Prostate gland (tissue), 2 donors: ENCODE results near the gene BPIFA2. TPM values are rescaled to one million over a fixed set of nuclear protein-coding genes. Genes with fewer than 3 reads are reported as not detected.
"Not testable (repeated sequence)": the region's sequence is repeated elsewhere in the genome, so short reads cannot be mapped to it uniquely, and the experiment has no call there.

ENCODE experiments used
- DNase-seq: peaks from one replicate; pipeline ENCODE4 v3.0.0-alpha.2; 2019; ENCODE audit warnings: low spot score
- H3K27ac ChIP-seq, 2 donors: fragments of 200-600 bp; sonication (generic); 2 replicates each; pipeline ENCODE4 v1.5.1; 2017 to 2019
- H3K27me3 ChIP-seq: fragments of 200-600 bp; sonication (generic); replicated peaks from 2 replicates; pipeline ENCODE4 v1.5.1; 2019; ENCODE audit not compliant: insufficient read depth
- H3K36me3 ChIP-seq, 2 donors: fragments of 200-600 bp; sonication (generic); 1 replicate in 1 of 2; 2 replicates in 1 of 2; pipeline versions ENCODE4 v1.5.1 to v1.8.1; 2017 to 2019
- H3K4me1 ChIP-seq: fragments of 200-600 bp; sonication (generic); replicated peaks from 2 replicates; pipeline ENCODE4 v1.5.1; 2019
- H3K4me3 ChIP-seq, 2 donors: fragments of 200-600 bp; sonication (generic); 2 replicates each; pipeline ENCODE4 v1.5.1; 2017 to 2019
- H3K9me3 ChIP-seq: fragments of 200-600 bp; sonication (generic); 2 replicates; pipeline ENCODE4 v1.5.1; 2017
- CTCF ChIP-seq, 4 experiments: fragments of 200-600 bp in 2 of 4; fragments of 450-650 bp in 2 of 4; sonication (generic) in 2 of 4; IDR thresholded peaks; 1 replicate in 3 of 4; 2 replicates in 1 of 4; pipeline ENCODE4 v1.5.1; 2016 to 2019; ENCODE audit warnings: antibody characterized with exemption in 4 of 4, mild to moderate bottlenecking in 2 of 4, moderate library complexity in 2 of 4
- POLR2A ChIP-seq: fragments of 450-650 bp; IDR thresholded peaks from one replicate; pipeline ENCODE4 v1.6.1; 2016; ENCODE audit warnings: antibody characterized with exemption, mild to moderate bottlenecking
- POLR2AphosphoS5 ChIP-seq: sonication (generic); formaldehyde crosslinking; IDR thresholded peaks from one replicate; pipeline ENCODE4 v1.6.1; 2017; ENCODE audit warnings: antibody characterized with exemption
- WGBS: methylation state at CpG from one replicate; pipeline ENCODE4 v1.1.5; 2018; 5-methylcytosine and 5-hydroxymethylcytosine counted together
- intact Hi-C: fragments of 100-400 bp; cut with DNase I; formaldehyde crosslinking; loops from one replicate; pipeline ENCODE4 v1.14.2; 2022
- total RNA-seq, 2 donors: library from RNA; depleted of rRNA; stranded (reverse); fragments of >200 nt; gene quantifications; one replicate each; pipeline ENCODE4 v1.1.0, GENCODE V29; 2016

BPIFA2 gene
- total RNA-seq, 2 donors from 2014 or later, result not detected

GRCh38 chr20:33178726-33179125 is 10.8 kb downstream of the BPIFA2 start:
- H3K4me1 ChIP-seq, result no peaks in the 10 kb centered on the region
- H3K36me3 ChIP-seq, result no peaks in the 10 kb centered on the region
- no peak for DNase-seq
- TF ChIP-seq CTCF (IDR thresholded peaks at IDR 0.05) (no peak), POLR2A (no peak), POLR2AphosphoS5 (no peak)
- no peaks in the 10 kb centered on the region for H3K9me3 ChIP-seq
- 56% methylated on average over 6 of the region's 6 CpGs for WGBS
- no peak overlapping the region for H3K4me3 ChIP-seq
- intact Hi-C loops, result no loop called here
- no peaks in the 10 kb centered on the region for H3K27me3 ChIP-seq
- H3K27ac ChIP-seq, result no peak overlapping the region

GRCh38 chr20:33180169-33180568 is 12.2 kb downstream of the BPIFA2 start:
- Histone ChIP-seq H3K36me3 (no peaks in the 10 kb centered on the region), H3K27ac (no peak overlapping the region), H3K4me3 (no peak overlapping the region), H3K9me3 (no peaks in the 10 kb centered on the region), H3K4me1 (no peaks in the 10 kb centered on the region), H3K27me3 (no peaks in the 10 kb centered on the region)
- TF ChIP-seq POLR2AphosphoS5, result no peak
- no peak for TF ChIP-seq POLR2A
- no peak for TF ChIP-seq CTCF (IDR thresholded peaks at IDR 0.05)
- DNase-seq, result no peak
- intact Hi-C loops, result no loop called here
- WGBS, result 86% methylated on average over 5 of the region's 5 CpGs

- intact Hi-C loops, result no loop called here
- H3K27me3 ChIP-seq, result no peaks in the 10 kb centered on the region
- H3K27ac ChIP-seq, result no peak overlapping the region
- no peaks in the 10 kb centered on the region for H3K9me3 ChIP-seq
- TF ChIP-seq CTCF (IDR thresholded peaks at IDR 0.05) (no peak), POLR2AphosphoS5 (no peak), POLR2A (no peak)
- no peak for DNase-seq
- H3K4me3 ChIP-seq, result no peak overlapping the region
- H3K4me1 ChIP-seq, result no peaks in the 10 kb centered on the region
- WGBS, result 88% methylated on average over 1 of the region's 1 CpG
- H3K36me3 ChIP-seq, result no peaks in the 10 kb centered on the region
Observed at GRCh38 chr20:33181482-33182093, 13.6 kb downstream of the BPIFA2 start.

- no peak for TF ChIP-seq POLR2A
- TF ChIP-seq CTCF (IDR thresholded peaks at IDR 0.05), result no peak
- TF ChIP-seq POLR2AphosphoS5, result no peak
- no peak overlapping the region for H3K27ac ChIP-seq
- 84% methylated on average over 2 of the region's 2 CpGs for WGBS
- no peaks in the 10 kb centered on the region for H3K27me3 ChIP-seq
- intact Hi-C loops, result no loop called here
- no peak for DNase-seq
- no peak overlapping the region for H3K4me3 ChIP-seq
- H3K4me1 ChIP-seq, result no peaks in the 10 kb centered on the region
- H3K36me3 ChIP-seq, result no peaks in the 10 kb centered on the region
- H3K9me3 ChIP-seq, result no peaks in the 10 kb centered on the region
Observed at GRCh38 chr20:33183312-33183711, 15.4 kb downstream of the BPIFA2 start.

- H3K4me3 ChIP-seq, DNase-seq, H3K9me3 ChIP-seq, H3K4me1 ChIP-seq, H3K27me3 ChIP-seq, intact Hi-C loops, H3K27ac ChIP-seq, H3K36me3 ChIP-seq: not testable (repeated sequence)
- WGBS, result 88% methylated on average over 26 of the region's 40 CpGs
Observed at GRCh38 chr20:33185031-33185590, 17.2 kb downstream of the BPIFA2 start.
